ENCODE measurements around the gene TEC. TPM values are rescaled to one million over a fixed set of nuclear protein-coding genes. Genes with fewer than 3 reads are reported as not detected.

Gene TEC
- total RNA-seq, 1 donor from 2014 or later, result not detected

DNA sequence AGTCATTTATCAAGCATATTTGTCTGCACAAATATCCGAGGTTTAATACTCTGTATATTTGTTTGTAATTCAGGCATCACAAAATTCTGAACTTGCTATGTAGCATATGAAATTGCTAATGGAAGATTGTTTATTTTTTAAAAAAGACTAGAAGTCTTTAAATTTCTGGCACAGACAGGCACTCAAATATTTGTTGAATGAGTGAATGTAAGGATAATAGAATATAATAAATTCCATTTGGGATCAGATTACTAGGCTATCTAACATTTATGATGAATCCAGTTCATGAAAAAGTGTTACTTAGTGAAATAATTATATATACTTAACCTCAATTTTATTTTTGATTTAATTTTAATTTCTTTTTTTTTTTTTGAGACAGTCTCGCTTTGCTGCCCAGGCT is 30.4 kb upstream of the TEC start:
- Histone ChIP-seq H3K27me3 (no peaks in the 10 kb centered on the region), H3K9ac (no peak overlapping the region), H3K36me3 (no peaks in the 10 kb centered on the region), H3K9me3 (ENCODE audit: low read depth) (no peaks in the 10 kb centered on the region), H4K20me1 (ENCODE audit: low read depth) (no peaks in the 10 kb centered on the region), H3K79me2 (ENCODE audit: low read depth) (no peaks in the 10 kb centered on the region), H2AFZ (replicated peaks) (no peak overlapping the region), H3K27ac (no peak overlapping the region), H3K4me3 (no peak overlapping the region), H3K4me1 (no peaks in the 10 kb centered on the region), H3F3A (ENCODE audit: low read depth) (no peaks in the 10 kb centered on the region), H3K4me2 (no peak overlapping the region)
- H3K27ac Mint-ChIP-seq, result no peak overlapping the region
- no peak overlapping the region for H3K4me3 Mint-ChIP-seq
- H3K4me1 Mint-ChIP-seq, result no peaks in the 10 kb centered on the region
- peaks cover 2% of the 10 kb centered on the region for H3K27me3 Mint-ChIP-seq (ENCODE audit: insufficient read depth, low read depth)
- no peaks in the 10 kb centered on the region for H3K9me3 Mint-ChIP-seq
- no peaks in the 10 kb centered on the region for H3K36me3 Mint-ChIP-seq
- TF ChIP-seq EZH2phosphoT487 (IDR thresholded peaks at IDR 0.05), result no peak
- TF ChIP-seq, protein P1, sequence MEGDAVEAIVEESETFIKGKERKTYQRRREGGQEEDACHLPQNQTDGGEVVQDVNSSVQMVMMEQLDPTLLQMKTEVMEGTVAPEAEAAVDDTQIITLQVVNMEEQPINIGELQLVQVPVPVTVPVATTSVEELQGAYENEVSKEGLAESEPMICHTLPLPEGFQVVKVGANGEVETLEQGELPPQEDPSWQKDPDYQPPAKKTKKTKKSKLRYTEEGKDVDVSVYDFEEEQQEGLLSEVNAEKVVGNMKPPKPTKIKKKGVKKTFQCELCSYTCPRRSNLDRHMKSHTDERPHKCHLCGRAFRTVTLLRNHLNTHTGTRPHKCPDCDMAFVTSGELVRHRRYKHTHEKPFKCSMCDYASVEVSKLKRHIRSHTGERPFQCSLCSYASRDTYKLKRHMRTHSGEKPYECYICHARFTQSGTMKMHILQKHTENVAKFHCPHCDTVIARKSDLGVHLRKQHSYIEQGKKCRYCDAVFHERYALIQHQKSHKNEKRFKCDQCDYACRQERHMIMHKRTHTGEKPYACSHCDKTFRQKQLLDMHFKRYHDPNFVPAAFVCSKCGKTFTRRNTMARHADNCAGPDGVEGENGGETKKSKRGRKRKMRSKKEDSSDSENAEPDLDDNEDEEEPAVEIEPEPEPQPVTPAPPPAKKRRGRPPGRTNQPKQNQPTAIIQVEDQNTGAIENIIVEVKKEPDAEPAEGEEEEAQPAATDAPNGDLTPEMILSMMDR (IDR thresholded peaks at IDR 0.05), result no peak
- TF ChIP-seq EZH2 (IDR thresholded peaks at IDR 0.05), result no peak
- DNase-seq (ENCODE audit: low spot score), result no peak

DNA sequence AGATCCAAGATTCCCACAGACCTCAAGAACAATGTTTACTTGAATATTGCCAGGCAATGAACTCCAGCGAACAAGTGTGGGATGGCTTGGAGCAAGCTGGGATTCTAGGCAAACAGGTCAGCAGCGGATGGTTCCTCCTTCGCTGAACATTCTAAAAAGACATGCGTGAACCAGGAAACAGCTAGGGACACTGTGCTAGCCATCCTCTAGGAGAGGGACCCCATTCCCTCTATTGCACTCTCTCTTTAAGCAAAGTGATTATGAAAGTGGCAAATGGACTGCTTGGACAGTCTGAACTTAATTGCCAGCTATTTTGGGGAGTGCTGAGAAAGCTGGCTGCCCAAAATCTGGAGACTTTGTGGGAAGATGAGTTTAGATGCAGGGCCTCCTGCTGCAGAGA is 29.9 kb upstream of the TEC start:
- Histone ChIP-seq H3K27me3 (no peaks in the 10 kb centered on the region), H3K79me2 (ENCODE audit: low read depth) (no peaks in the 10 kb centered on the region), H3K4me2 (no peak overlapping the region), H2AFZ (replicated peaks) (no peak overlapping the region), H4K20me1 (ENCODE audit: low read depth) (no peaks in the 10 kb centered on the region), H3K4me1 (no peaks in the 10 kb centered on the region), H3K36me3 (no peaks in the 10 kb centered on the region), H3K9ac (no peak overlapping the region), H3K4me3 (no peak overlapping the region), H3K27ac (no peak overlapping the region), H3K9me3 (ENCODE audit: low read depth) (no peaks in the 10 kb centered on the region), H3F3A (ENCODE audit: low read depth) (no peaks in the 10 kb centered on the region)
- Mint-ChIP-seq H3K4me1 (no peaks in the 10 kb centered on the region), H3K27ac (no peak overlapping the region), H3K27me3 (ENCODE audit: insufficient read depth, low read depth) (peaks cover 2% of the 10 kb centered on the region), H3K4me3 (no peak overlapping the region), H3K36me3 (no peaks in the 10 kb centered on the region), H3K9me3 (no peaks in the 10 kb centered on the region)
- DNase-seq (ENCODE audit: low spot score), result no peak
- TF ChIP-seq EZH2phosphoT487 (IDR thresholded peaks at IDR 0.05) (no peak), EZH2 (IDR thresholded peaks at IDR 0.05) (no peak)
- TF ChIP-seq, protein P1 (IDR thresholded peaks at IDR 0.05), result no peak

DNA sequence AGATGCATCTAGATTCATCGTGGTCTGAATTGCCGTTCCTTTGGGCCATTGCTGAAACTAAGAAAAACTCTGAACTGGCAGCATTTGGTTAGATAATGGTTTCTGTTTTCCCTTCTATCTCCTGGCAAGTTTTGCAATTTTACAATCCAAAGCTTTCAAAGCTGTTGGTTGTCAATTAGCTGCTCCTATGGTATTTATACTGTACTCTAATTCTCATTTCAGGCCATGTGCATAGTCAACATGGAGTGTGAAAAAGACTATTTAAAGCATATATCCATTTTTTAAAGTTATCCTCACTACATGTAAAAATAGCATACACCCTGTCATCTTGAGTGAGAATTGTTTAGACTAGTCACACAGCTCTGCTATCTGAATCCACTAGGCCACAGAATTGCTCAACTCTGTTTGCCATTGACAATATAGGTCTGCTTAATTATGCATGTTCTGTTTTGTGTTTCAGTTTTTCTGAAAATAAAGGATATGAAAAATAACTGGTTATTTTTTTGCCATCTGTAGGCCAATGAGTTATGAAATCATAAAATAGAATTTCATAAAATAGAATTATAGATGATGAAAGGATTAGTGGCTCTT is 27.7 kb upstream of the TEC start:
- H3F3A ChIP-seq (ENCODE audit: low read depth), result no peaks in the 10 kb centered on the region
- no peaks in the 10 kb centered on the region for H3K4me1 ChIP-seq
- H3K27me3 Mint-ChIP-seq (ENCODE audit: insufficient read depth, low read depth), result peaks cover 2% of the 10 kb centered on the region
- no peaks in the 10 kb centered on the region for H3K36me3 Mint-ChIP-seq
- no peaks in the 10 kb centered on the region for H3K4me1 Mint-ChIP-seq
- H3K27me3 ChIP-seq, result no peaks in the 10 kb centered on the region
- H3K27ac ChIP-seq, result no peak overlapping the region
- H3K9ac ChIP-seq, result no peak overlapping the region
- no peak for DNase-seq (ENCODE audit: low spot score)
- no peaks in the 10 kb centered on the region for H3K79me2 ChIP-seq (ENCODE audit: low read depth)
- TF ChIP-seq, protein P1 (IDR thresholded peaks at IDR 0.05), result no peak
- TF ChIP-seq EZH2phosphoT487 (IDR thresholded peaks at IDR 0.05), result no peak
- no peak for TF ChIP-seq EZH2 (IDR thresholded peaks at IDR 0.05)
- H4K20me1 ChIP-seq (ENCODE audit: low read depth), result no peaks in the 10 kb centered on the region
- H3K36me3 ChIP-seq, result no peaks in the 10 kb centered on the region
- H2AFZ ChIP-seq (replicated peaks), result no peak overlapping the region
- H3K9me3 Mint-ChIP-seq, result peaks cover 5% of the 10 kb centered on the region
- H3K4me2 ChIP-seq, result no peak overlapping the region
- no peak overlapping the region for H3K4me3 ChIP-seq
- H3K9me3 ChIP-seq (ENCODE audit: low read depth), result no peaks in the 10 kb centered on the region
- no peak overlapping the region for H3K4me3 Mint-ChIP-seq
- H3K27ac Mint-ChIP-seq, result no peak overlapping the region

All from neural progenitor cell (in vitro differentiated cells).